Transverse colon (tissue), 4 donors: ENCODE results near the gene DRC7.

Experiments used
- POLR2A ChIP-seq: fragments of 450-650 bp; IDR thresholded peaks from one replicate; pipeline ENCODE4 v1.6.1; 2016; ENCODE audit warnings: antibody characterized with exemption, mild to moderate bottlenecking, moderate library complexity
- POLR2AphosphoS5 ChIP-seq, 3 donors: sonication (generic); formaldehyde crosslinking; IDR thresholded peaks; one replicate each; pipeline ENCODE4 v1.6.1; 2016; ENCODE audit warnings: antibody characterized with exemption in 3 of 3
- TF ChIP-seq, protein P1 (sequence below), 5 experiments: fragments of 200-600 bp in 3 of 5; fragments of 450-650 bp in 2 of 5; sonication (generic) in 3 of 5; IDR thresholded peaks; 1 replicate in 2 of 5; 2 replicates in 3 of 5; pipeline ENCODE4 v1.5.1; 2016 to 2017; ENCODE audit warnings: antibody characterized with exemption in 5 of 5, inconsistent platforms in 3 of 5, mild to moderate bottlenecking in 2 of 5, moderate library complexity in 1 of 5

DNA sequence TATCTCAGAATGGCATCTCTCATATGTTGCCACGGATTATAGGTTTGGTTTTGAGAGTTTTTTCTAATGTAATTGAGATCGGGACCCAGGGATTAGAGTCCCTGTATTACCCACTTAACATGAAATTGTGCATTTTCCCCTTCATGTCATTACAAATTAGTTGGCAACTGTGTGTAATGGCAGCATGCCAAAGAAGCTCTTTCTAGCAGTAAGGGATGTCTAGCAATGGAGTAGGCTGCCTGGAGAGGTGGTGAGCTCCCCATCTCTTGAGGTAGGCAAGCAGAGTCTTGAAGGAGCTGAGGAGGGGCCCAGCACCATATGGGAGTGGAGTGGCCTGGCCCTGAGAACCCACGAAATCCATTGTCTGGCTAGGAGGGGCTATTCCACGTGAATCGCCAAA, 30.9 kb downstream of the DRC7 start:
- TF ChIP-seq, protein P1, sequence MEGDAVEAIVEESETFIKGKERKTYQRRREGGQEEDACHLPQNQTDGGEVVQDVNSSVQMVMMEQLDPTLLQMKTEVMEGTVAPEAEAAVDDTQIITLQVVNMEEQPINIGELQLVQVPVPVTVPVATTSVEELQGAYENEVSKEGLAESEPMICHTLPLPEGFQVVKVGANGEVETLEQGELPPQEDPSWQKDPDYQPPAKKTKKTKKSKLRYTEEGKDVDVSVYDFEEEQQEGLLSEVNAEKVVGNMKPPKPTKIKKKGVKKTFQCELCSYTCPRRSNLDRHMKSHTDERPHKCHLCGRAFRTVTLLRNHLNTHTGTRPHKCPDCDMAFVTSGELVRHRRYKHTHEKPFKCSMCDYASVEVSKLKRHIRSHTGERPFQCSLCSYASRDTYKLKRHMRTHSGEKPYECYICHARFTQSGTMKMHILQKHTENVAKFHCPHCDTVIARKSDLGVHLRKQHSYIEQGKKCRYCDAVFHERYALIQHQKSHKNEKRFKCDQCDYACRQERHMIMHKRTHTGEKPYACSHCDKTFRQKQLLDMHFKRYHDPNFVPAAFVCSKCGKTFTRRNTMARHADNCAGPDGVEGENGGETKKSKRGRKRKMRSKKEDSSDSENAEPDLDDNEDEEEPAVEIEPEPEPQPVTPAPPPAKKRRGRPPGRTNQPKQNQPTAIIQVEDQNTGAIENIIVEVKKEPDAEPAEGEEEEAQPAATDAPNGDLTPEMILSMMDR (IDR thresholded peaks at IDR 0.05): no peak
- TF ChIP-seq POLR2AphosphoS5 (IDR thresholded peaks at IDR 0.05) (no peak), POLR2A (no peak)
